HEK293 (cell line): ENCODE data around the gene ZBTB20.

Experiments
- CTCF ChIA-PET: fragments of 350-600 bp; formaldehyde crosslinking; extraction: SDS; loops from one replicate; lab custom pipeline; 2021; ENCODE audit warnings: antibody characterized with exemption; lab: Yijun Ruan, JAX
- POLR2A ChIA-PET: fragments of 300-600 bp; formaldehyde crosslinking; extraction: SDS; loops from one replicate; lab custom pipeline; 2020; ENCODE audit warnings: antibody characterized with exemption, inconsistent platforms; lab: Yijun Ruan, JAX
- H3K27ac ChIP-seq: fragments of 200-500 bp; sonication (Bioruptor generic); 2 replicates; pipeline ENCODE4 v1.5.1; 2014; ENCODE audit warnings: low read depth, low read length, control low read depth, inconsistent platforms; ENCODE audit errors: extremely low read depth
- H3K36me3 ChIP-seq, 2 experiments: fragments of 200-500 bp in 1 of 2; sonication (Bioruptor generic) in 1 of 2; 1 replicate in 1 of 2; 2 replicates in 1 of 2; pipeline ENCODE4 v1.5.1; 2014 to 2017; ENCODE audit warnings: inconsistent platforms in 2 of 2, low read length in 2 of 2; ENCODE audit not compliant: control insufficient read depth in 2 of 2, insufficient read depth in 1 of 2
- H3K4me1 ChIP-seq: fragments of 200-500 bp; sonication (Bioruptor generic); 2 replicates; pipeline ENCODE4 v1.5.1; 2014; ENCODE audit warnings: mild to moderate bottlenecking, low read length, inconsistent platforms; ENCODE audit not compliant: control insufficient read depth, insufficient read depth
- H3K4me3 ChIP-seq: 2 replicates; pipeline ENCODE4 v1.5.1; 2011; ENCODE audit warnings: low read depth, mild to moderate bottlenecking, control low read depth, low read length, moderate library complexity
- H3K9me3 ChIP-seq: fragments of 200-500 bp; sonication (Bioruptor generic); 2 replicates; pipeline ENCODE4 v1.5.1; 2014; ENCODE audit warnings: low read depth, low read length, inconsistent platforms; ENCODE audit not compliant: control insufficient read depth, insufficient read depth
- GFI1B ChIP-seq: fragments of 450-650 bp; formaldehyde crosslinking; IDR thresholded peaks from 2 replicates; pipeline ENCODE4 v1.5.1; 2016; ENCODE audit warnings: missing biosample characterization, missing genetic modification characterization
- HOXD13 ChIP-seq: sonication (generic); formaldehyde crosslinking; IDR thresholded peaks from 2 replicates; pipeline ENCODE4 v1.8.0; 2022; ENCODE audit warnings: missing genetic modification reagents, borderline replicate concordance
- IKZF3 ChIP-seq: fragments of 450-650 bp; IDR thresholded peaks from 2 replicates; pipeline ENCODE4 v1.5.0; 2018; ENCODE audit warnings: missing biosample characterization, mild to moderate bottlenecking, missing genetic modification characterization, moderate library complexity
- SETDB1 ChIP-seq: IDR thresholded peaks from one replicate; pipeline ENCODE4 v1.6.1; 2017; ENCODE audit warnings: mild to moderate bottlenecking, low read length, moderate library complexity, mixed read lengths; ENCODE audit not compliant: insufficient read length
- ZBTB20 ChIP-seq: fragments of 450-650 bp; formaldehyde crosslinking; IDR thresholded peaks from 2 replicates; pipeline ENCODE4 v1.5.1; 2016; ENCODE audit warnings: missing biosample characterization, missing genetic modification characterization
- ZNF132 ChIP-seq: fragments of 450-650 bp; formaldehyde crosslinking; IDR thresholded peaks from 2 replicates; pipeline ENCODE4 v1.5.1; 2017; ENCODE audit warnings: missing biosample characterization, missing genetic modification characterization, borderline replicate concordance
- ZNF174 ChIP-seq: fragments of 450-650 bp; formaldehyde crosslinking; IDR thresholded peaks from 2 replicates; pipeline ENCODE4 v1.5.0; 2017; ENCODE audit warnings: missing biosample characterization, mild to moderate bottlenecking, missing genetic modification characterization
- ZNF214 ChIP-seq: fragments of 450-650 bp; formaldehyde crosslinking; IDR thresholded peaks from 2 replicates; pipeline ENCODE4 v1.5.1; 2017; ENCODE audit warnings: missing biosample characterization, mild to moderate bottlenecking, missing genetic modification characterization, borderline replicate concordance
- ZNF274 ChIP-seq, 2 experiments: fragments of 200-500 bp in 1 of 2; fragments of 450-650 bp in 1 of 2; sonication (Bioruptor generic) in 1 of 2; formaldehyde crosslinking in 1 of 2; IDR thresholded peaks; 2 replicates each; pipeline versions ENCODE4 v1.5.1 to v1.6.1; 2014 to 2016; ENCODE audit warnings: borderline replicate concordance in 1 of 2, inconsistent platforms in 1 of 2, low read length in 1 of 2, missing biosample characterization in 1 of 2, missing genetic modification characterization in 1 of 2
- ZNF302 ChIP-seq: fragments of 450-650 bp; formaldehyde crosslinking; IDR thresholded peaks from 2 replicates; pipeline ENCODE4 v1.5.1; 2016; ENCODE audit warnings: missing biosample characterization, missing genetic modification characterization, low read depth
- ZNF394 ChIP-seq: fragments of 450-650 bp; formaldehyde crosslinking; IDR thresholded peaks from 2 replicates; pipeline ENCODE4 v1.5.1; 2016; ENCODE audit warnings: missing biosample characterization, missing genetic modification characterization, mild to moderate bottlenecking, moderate library complexity, borderline replicate concordance
- ZNF514 ChIP-seq: fragments of 450-650 bp; formaldehyde crosslinking; IDR thresholded peaks from 2 replicates; pipeline ENCODE4 v1.5.1; 2016; ENCODE audit warnings: missing biosample characterization, missing genetic modification characterization
- ZNF571 ChIP-seq: fragments of 450-650 bp; formaldehyde crosslinking; IDR thresholded peaks from 2 replicates; pipeline ENCODE4 v1.5.0; 2017; ENCODE audit warnings: missing biosample characterization, missing genetic modification characterization
- ZNF585B ChIP-seq: fragments of 450-650 bp; formaldehyde crosslinking; IDR thresholded peaks from 2 replicates; pipeline ENCODE4 v1.5.1; 2016; ENCODE audit warnings: missing biosample characterization, missing genetic modification characterization
- ZSCAN16 ChIP-seq: fragments of 450-650 bp; formaldehyde crosslinking; IDR thresholded peaks from 2 replicates; pipeline ENCODE4 v1.5.1; 2016; ENCODE audit warnings: missing biosample characterization, missing genetic modification characterization
- TF ChIP-seq, protein P1 (sequence below): fragments of 450-650 bp; formaldehyde crosslinking; IDR thresholded peaks from 2 replicates; pipeline ENCODE4 v1.5.1; 2016; ENCODE audit warnings: missing biosample characterization, missing genetic modification characterization, borderline replicate concordance
- TF ChIP-seq, protein P2 (sequence below): fragments of 450-650 bp; formaldehyde crosslinking; IDR thresholded peaks from 2 replicates; pipeline ENCODE4 v1.5.1; 2016; ENCODE audit warnings: missing biosample characterization, missing genetic modification characterization
- TF ChIP-seq, protein P3 (sequence below): fragments of 450-650 bp; formaldehyde crosslinking; IDR thresholded peaks from 2 replicates; pipeline ENCODE4 v1.5.1; 2016; ENCODE audit warnings: missing biosample characterization, missing genetic modification characterization
- TF ChIP-seq, protein P4 (sequence below): fragments of 450-650 bp; formaldehyde crosslinking; IDR thresholded peaks from 2 replicates; pipeline ENCODE4 v1.5.1; 2016; ENCODE audit warnings: missing biosample characterization, missing genetic modification characterization, low read depth
- TF ChIP-seq, protein P5 (sequence below): fragments of 450-650 bp; formaldehyde crosslinking; IDR thresholded peaks from 2 replicates; pipeline ENCODE4 v1.5.1; 2016; ENCODE audit warnings: missing biosample characterization, missing genetic modification characterization

ZBTB20 gene

DNA sequence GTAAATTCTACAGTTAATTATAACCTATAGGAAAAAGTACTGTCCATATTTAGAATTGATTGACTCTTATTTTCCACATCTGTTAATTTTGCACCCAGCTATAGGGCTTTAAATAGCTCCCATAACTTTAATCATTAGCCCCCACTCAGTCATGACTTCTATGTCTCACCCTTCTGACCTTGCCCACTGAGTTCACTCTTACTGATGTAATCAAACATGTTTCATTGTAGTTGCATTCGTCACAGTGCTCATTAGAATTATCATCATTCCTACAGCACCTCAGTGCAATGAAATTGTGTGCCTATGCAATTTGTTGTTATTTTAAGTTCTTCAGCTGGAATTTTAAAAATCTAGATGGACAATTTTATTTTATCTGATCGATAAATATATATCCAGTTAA is 701.9 kb downstream of the ZBTB20 start:
- TF ChIP-seq ZNF132 (tag by site-specific recombination) (no peak), ZNF514 (tag by site-specific recombination) (no peak), IKZF3 (tag by site-specific recombination) (no peak), ZSCAN16 (tag by site-specific recombination) (no peak), ZNF585B (no peak), ZNF214 (no peak), GFI1B (tag by site-specific recombination) (no peak)
- TF ChIP-seq, protein P1, sequence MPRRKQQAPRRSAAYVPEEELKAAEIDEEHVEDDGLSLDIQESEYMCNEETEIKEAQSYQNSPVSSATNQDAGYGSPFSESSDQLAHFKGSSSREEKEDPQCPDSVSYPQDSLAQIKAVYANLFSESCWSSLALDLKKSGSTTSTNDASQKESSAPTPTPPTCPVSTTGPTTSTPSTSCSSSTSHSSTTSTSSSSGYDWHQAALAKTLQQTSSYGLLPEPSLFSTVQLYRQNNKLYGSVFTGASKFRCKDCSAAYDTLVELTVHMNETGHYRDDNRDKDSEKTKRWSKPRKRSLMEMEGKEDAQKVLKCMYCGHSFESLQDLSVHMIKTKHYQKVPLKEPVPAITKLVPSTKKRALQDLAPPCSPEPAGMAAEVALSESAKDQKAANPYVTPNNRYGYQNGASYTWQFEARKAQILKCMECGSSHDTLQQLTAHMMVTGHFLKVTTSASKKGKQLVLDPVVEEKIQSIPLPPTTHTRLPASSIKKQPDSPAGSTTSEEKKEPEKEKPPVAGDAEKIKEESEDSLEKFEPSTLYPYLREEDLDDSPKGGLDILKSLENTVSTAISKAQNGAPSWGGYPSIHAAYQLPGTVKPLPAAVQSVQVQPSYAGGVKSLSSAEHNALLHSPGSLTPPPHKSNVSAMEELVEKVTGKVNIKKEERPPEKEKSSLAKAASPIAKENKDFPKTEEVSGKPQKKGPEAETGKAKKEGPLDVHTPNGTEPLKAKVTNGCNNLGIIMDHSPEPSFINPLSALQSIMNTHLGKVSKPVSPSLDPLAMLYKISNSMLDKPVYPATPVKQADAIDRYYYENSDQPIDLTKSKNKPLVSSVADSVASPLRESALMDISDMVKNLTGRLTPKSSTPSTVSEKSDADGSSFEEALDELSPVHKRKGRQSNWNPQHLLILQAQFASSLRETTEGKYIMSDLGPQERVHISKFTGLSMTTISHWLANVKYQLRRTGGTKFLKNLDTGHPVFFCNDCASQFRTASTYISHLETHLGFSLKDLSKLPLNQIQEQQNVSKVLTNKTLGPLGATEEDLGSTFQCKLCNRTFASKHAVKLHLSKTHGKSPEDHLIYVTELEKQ, result no peak
- Histone ChIP-seq H3K4me3 (no peak overlapping the region), H3K36me3 (no peaks in the 10 kb centered on the region), H3K4me1 (no peaks in the 10 kb centered on the region), H3K27ac (no peak overlapping the region), H3K9me3 (no peaks in the 10 kb centered on the region)
- ChIA-PET POLR2A (no interaction called here), CTCF (interaction anchor here (0.6 to 1.5 kb wide), 2 partner anchors 27 to 1216 kb away, joined by 3 to 5 read pairs; no protein-coding TSS in a partner anchor)

DNA sequence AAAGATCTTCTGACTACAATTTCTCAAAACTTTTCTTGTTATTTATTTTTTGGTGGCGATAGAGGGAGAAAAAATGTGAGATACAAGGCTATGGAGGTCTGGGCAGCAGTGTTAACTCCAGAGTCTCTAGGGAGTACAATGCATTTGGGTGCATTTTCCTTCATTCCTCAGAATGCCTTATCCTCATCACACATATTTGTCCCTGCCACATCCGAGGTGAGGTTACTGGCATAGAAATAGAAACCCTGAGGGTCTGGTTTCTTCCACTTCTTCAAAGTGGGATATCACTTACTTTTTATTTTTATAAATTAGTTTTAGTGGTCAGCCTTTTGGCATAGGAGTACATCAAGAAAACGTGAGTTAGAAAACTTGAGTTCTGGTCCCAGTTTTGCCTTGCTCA is 702.9 kb downstream of the ZBTB20 start:
- no peaks in the 10 kb centered on the region for H3K4me1 ChIP-seq
- H3K4me3 ChIP-seq, result no peak overlapping the region
- TF ChIP-seq ZNF302 (tag by site-specific recombination) (no peak), ZNF571 (tag by site-specific recombination) (no peak), ZNF274 (IDR thresholded peaks at IDR 0.05; ENCODE audit: low read length) (no peak), ZNF274 (tag by site-specific recombination; IDR thresholded peaks at IDR 0.05; ENCODE audit: borderline replicate concordance) (no peak), ZNF394 (tag by site-specific recombination) (no peak), HOXD13 (CRISPR knock-in tag) (no peak), ZNF514 (tag by site-specific recombination) (no peak), ZNF174 (tag by site-specific recombination) (no peak), ZBTB20 (no peak), ZNF585B (no peak), SETDB1 (no peak)
- TF ChIP-seq, protein P2, sequence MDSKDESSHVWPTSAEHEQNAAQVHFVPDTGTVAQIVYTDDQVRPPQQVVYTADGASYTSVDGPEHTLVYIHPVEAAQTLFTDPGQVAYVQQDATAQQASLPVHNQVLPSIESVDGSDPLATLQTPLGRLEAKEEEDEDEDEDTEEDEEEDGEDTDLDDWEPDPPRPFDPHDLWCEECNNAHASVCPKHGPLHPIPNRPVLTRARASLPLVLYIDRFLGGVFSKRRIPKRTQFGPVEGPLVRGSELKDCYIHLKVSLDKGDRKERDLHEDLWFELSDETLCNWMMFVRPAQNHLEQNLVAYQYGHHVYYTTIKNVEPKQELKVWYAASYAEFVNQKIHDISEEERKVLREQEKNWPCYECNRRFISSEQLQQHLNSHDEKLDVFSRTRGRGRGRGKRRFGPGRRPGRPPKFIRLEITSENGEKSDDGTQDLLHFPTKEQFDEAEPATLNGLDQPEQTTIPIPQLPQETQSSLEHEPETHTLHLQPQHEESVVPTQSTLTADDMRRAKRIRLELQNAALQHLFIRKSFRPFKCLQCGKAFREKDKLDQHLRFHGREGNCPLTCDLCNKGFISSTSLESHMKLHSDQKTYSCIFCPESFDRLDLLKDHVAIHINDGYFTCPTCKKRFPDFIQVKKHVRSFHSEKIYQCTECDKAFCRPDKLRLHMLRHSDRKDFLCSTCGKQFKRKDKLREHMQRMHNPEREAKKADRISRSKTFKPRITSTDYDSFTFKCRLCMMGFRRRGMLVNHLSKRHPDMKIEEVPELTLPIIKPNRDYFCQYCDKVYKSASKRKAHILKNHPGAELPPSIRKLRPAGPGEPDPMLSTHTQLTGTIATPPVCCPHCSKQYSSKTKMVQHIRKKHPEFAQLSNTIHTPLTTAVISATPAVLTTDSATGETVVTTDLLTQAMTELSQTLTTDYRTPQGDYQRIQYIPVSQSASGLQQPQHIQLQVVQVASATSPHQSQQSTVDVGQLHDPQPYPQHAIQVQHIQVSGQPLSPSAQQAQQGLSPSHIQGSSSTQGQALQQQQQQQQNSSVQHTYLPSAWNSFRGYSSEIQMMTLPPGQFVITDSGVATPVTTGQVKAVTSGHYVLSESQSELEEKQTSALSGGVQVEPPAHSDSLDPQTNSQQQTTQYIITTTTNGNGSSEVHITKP (tag by site-specific recombination), result no peak
- TF ChIP-seq, protein P3, sequence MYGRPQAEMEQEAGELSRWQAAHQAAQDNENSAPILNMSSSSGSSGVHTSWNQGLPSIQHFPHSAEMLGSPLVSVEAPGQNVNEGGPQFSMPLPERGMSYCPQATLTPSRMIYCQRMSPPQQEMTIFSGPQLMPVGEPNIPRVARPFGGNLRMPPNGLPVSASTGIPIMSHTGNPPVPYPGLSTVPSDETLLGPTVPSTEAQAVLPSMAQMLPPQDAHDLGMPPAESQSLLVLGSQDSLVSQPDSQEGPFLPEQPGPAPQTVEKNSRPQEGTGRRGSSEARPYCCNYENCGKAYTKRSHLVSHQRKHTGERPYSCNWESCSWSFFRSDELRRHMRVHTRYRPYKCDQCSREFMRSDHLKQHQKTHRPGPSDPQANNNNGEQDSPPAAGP, result no peak
- TF ChIP-seq, protein P4, sequence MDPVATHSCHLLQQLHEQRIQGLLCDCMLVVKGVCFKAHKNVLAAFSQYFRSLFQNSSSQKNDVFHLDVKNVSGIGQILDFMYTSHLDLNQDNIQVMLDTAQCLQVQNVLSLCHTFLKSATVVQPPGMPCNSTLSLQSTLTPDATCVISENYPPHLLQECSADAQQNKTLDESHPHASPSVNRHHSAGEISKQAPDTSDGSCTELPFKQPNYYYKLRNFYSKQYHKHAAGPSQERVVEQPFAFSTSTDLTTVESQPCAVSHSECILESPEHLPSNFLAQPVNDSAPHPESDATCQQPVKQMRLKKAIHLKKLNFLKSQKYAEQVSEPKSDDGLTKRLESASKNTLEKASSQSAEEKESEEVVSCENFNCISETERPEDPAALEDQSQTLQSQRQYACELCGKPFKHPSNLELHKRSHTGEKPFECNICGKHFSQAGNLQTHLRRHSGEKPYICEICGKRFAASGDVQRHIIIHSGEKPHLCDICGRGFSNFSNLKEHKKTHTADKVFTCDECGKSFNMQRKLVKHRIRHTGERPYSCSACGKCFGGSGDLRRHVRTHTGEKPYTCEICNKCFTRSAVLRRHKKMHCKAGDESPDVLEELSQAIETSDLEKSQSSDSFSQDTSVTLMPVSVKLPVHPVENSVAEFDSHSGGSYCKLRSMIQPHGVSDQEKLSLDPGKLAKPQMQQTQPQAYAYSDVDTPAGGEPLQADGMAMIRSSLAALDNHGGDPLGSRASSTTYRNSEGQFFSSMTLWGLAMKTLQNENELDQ (tag by site-specific recombination), result no peak
- TF ChIP-seq, protein P5, sequence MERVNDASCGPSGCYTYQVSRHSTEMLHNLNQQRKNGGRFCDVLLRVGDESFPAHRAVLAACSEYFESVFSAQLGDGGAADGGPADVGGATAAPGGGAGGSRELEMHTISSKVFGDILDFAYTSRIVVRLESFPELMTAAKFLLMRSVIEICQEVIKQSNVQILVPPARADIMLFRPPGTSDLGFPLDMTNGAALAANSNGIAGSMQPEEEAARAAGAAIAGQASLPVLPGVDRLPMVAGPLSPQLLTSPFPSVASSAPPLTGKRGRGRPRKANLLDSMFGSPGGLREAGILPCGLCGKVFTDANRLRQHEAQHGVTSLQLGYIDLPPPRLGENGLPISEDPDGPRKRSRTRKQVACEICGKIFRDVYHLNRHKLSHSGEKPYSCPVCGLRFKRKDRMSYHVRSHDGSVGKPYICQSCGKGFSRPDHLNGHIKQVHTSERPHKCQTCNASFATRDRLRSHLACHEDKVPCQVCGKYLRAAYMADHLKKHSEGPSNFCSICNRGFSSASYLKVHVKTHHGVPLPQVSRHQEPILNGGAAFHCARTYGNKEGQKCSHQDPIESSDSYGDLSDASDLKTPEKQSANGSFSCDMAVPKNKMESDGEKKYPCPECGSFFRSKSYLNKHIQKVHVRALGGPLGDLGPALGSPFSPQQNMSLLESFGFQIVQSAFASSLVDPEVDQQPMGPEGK (tag by site-specific recombination), result no peak
- no peaks in the 10 kb centered on the region for H3K36me3 ChIP-seq
- H3K9me3 ChIP-seq, result no peaks in the 10 kb centered on the region
- H3K27ac ChIP-seq, result no peak overlapping the region
- ChIA-PET POLR2A (no interaction called here), CTCF (no interaction called here)
